Stimulated activated CD4-positive, alpha-beta T cell treated with anti-CD3 and anti-CD28 coated beads, Interleukin-1b, Interleukin-23, amount 100 ng/mL, for 4 hours (primary cell): ENCODE results near the gene LIPE.
A peak's percentile ranks its signal among the peaks of the same experiment; 100 is the strongest.
"Not testable (repeated sequence)": the region's sequence is repeated elsewhere in the genome, so short reads cannot be mapped to it uniquely, and the experiment has no call there.

Source experiments
- DNase-seq, 2 donors: peaks; one replicate each; pipeline ENCODE4 v3.0.0-alpha.2; 2020; ENCODE audit warnings: low read depth in 2 of 2

The LIPE gene

GRCh38 chr19:42427313-42427712, at the start of gene LIPE:
Gene LIPE, minus strand, starts transcription at chr19:42427388. Its CDS starts 239 bp downstream, at chr19:42427149.
- DNase-seq = no peak

- DNase-seq = no peak
Observed at GRCh38 chr19:42475366-42475765, 48.2 kb upstream of the LIPE start.

GRCh38 chr19:42474743-42475142, 47.6 kb upstream of the LIPE start:
- no peak for DNase-seq

GRCh38 chr19:42473686-42474085, 46.5 kb upstream of the LIPE start:
- DNase-seq = no peak

GRCh38 chr19:42472402-42473147, 45.4 kb upstream of the LIPE start:
- DNase-seq = no peak

GRCh38 chr19:42471554-42472249, 44.5 kb upstream of the LIPE start:
- no peak for DNase-seq

- DNase-seq = no peak
Observed at GRCh38 chr19:42469311-42470235, 42.4 kb upstream of the LIPE start.

- no peak for DNase-seq
Observed at GRCh38 chr19:42468273-42468796, 41.1 kb upstream of the LIPE start.

- DNase-seq = no peak
Observed at GRCh38 chr19:42467183-42467760, 40.1 kb upstream of the LIPE start.

- DNase-seq = no peak
Observed at GRCh38 chr19:42466521-42467182, 39.5 kb upstream of the LIPE start.

GRCh38 chr19:42465827-42466280, 38.7 kb upstream of the LIPE start:
- DNase-seq = no peak

- no peak for DNase-seq
Observed at GRCh38 chr19:42461700-42462324, 34.6 kb upstream of the LIPE start.

GRCh38 chr19:42461231-42461630, 34.0 kb upstream of the LIPE start:
- DNase-seq = not testable (repeated sequence)

- no peak for DNase-seq
Observed at GRCh38 chr19:42459926-42460325, 32.7 kb upstream of the LIPE start.

- no peak for DNase-seq
Observed at GRCh38 chr19:42455621-42456081, 28.5 kb upstream of the LIPE start.

- DNase-seq = no peak
Observed at GRCh38 chr19:42455086-42455485, 27.9 kb upstream of the LIPE start.

GRCh38 chr19:42452590-42452989, 25.4 kb upstream of the LIPE start:
- DNase-seq = no peak

GRCh38 chr19:42450314-42450934, 23.2 kb upstream of the LIPE start:
- peak; percentile 49 to 69 for DNase-seq

- DNase-seq = not testable (repeated sequence)
Observed at GRCh38 chr19:42448306-42448705, 21.1 kb upstream of the LIPE start.

GRCh38 chr19:42445948-42446347, 18.8 kb upstream of the LIPE start:
- DNase-seq = no peak
